ENCODE measurements around the gene SCARF1.

The SCARF1 gene

GRCh38 chr17:1647802-1648171, 2.3 kb upstream of the SCARF1 start:
- DNase-seq: no peak

DNA sequence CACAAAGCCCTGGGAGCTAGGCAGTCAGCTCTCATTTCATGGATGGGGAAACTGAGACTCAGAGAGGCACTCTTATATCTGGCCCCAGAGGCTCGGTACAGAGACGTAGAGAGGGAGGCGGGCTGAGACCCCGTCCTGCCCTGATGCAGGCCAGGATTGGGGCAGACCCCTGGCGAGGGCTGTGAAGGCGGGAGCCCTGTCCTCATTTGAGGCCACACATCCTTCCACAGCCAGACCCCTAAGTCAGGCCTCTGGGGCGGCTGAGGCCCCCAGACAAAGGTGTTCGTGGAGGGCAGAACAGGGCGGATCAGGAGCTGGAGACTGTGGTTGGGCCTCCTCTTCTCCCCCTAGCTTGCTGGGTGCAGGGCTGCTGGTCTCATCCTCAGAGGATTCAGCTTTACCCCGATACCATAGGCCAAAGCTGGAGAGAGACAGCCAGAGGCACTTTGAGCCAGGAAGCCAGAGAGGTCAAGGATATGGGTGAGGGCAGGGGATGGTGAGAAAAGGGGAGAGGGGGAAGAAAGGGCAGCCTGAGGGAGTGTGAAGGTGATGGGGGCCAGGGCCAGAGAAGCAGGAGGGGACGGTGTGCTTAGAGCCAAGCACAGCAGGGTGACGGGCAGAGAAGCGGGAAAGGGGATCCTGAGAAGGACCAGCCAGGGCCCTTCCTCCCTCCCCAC, 805 bp upstream of the SCARF1 start:
- no peak for DNase-seq

DNA sequence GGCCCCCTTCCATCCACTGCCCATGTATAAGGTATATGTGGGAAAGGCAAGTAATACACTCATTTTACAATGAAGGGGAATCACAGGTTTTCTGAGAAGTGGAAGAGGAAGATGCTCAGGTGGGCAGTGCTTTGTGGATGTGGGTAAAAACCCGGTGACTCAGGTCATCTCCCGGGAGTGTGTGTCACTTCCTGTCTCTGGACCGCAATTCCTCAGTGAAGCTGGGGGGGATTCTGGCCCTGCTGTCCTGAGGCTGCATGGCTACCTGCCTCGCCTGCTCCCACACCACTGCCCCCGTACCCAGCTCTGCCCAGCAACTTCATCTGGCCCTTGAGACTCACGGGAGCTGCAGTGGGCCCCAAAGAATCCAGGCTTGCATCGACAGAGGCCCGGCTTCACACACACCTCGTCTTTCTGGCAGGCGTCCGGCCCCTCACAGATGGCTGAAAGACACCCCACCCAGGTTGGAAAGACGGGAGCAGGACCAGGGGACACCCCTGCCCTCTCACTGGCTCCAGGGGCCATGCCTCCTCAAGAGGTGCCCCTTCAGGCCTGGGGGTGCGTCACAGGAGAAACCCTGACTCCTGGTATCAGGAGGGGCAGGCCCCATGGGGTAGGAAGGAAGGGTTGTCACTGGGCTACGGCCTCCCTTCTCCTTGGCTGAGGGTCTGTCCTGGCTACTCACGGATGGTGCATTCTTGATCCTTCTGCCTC, 882 bp downstream of the SCARF1 start:
- DNase-seq: no peak

DNA sequence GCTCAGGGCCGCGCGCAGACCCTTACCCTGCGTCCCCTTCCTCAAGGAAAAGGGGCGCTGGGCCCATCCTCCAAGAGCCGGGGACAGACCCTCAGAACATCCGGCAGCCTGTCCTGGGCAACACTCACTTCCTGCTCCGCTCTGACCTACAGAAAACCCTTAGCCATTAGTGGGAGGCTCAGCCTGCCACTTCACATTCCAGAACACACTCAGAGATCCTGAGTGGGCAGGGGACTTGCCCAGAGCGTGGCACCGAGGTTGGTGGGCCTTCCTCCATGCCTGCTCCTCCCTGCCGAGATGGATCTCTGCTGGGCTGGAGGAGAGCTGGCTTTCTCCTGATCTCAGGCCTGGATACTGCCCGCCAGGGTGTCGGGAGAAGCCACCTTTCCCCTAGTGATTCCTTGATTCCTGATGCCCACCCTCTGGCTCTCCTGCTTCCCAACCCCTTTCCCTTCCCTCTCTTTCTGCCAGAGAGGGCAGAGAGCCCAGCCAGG, 1.5 kb downstream of the SCARF1 start:
- no peak for DNase-seq

DNA sequence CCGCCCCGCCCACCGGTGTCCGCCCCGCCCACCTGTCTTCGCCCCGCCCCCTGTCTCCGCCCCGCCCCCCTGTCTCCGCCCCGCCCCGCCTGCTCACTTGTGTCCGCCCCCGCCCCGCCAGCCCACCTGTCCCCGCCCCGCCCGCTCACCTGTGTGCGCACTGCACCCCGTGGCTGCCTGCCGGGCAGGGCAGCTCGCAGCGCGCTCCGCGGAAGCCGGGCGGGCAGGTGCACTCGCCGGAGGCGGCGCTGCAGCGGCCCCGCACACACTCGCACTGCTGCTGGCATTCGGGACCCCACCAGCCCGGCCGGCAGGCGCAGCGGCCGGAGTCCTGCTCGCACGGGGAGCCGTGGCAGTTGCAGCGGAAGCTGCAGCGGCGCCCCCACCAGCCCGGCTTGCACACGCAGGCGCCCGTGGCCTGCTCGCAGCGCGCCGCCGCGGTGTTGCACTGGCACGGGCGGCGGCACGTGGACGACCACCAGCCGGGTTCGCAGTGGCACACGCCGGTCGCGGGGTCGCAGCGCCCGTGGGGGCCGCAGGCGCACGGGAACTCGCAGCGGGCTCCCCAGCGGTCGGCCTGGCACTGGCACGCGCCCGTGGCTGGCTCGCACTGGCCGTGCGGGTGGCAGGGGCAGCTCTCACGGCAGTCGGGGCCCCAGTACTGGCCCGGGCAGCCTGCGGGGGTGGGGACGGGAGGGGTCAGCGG, 2.1 kb downstream of the SCARF1 start:
- DNase-seq: peak; percentile 64

DNA sequence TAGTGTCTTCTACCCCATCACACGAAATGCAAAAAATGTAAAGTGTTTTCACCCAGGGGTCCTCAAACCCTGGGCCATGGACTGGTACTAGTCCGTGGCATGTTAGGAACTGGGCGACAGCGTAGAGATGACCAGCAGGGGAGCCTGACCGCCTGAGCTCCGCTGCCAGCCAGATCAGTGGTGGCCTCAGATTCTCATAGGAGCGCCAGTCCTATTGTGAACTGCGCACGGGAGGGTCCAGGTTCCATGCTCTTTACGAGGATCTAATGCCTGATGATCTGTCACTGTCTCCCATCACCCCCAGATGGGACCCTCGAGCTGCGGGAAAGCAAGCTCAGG, 4.5 kb downstream of the SCARF1 start:
- DNase-seq: no peak

DNA sequence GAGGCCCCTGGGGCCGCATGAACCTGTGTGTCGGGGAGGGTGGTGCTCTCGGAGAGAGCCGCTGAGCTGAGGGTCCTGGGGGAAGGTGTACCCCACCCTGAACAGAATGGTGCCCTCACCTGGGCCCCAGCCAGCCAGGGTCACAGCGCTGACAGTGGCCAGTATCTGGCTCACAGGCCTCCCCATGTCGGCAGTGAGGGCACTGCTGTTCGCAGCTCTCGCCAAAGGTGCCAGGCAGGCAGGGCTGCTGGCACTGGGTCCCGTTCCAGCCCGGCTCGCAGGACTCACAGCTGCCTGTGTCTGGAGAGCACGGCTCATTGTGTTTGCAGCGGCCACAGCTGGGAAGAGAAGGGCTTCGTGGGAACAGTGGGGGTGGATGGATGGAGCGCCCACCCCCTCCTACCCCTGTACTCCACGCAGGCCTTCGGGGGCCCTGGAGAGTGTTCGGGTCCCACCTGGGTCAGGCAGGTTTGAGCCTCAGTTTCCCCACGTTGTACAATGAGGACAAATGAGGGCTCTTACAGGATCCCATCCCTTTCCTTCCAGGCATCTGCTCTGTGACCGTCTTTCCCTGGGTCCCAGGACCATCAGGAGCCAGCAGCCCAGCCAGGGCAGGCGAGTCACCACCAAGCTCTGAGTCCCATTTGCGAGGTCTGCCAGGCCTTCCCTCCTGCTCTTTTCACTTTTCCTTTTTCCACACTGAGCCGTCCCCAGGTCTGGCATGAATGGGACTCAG, 5.0 kb downstream of the SCARF1 start:
- DNase-seq: no peak

DNA sequence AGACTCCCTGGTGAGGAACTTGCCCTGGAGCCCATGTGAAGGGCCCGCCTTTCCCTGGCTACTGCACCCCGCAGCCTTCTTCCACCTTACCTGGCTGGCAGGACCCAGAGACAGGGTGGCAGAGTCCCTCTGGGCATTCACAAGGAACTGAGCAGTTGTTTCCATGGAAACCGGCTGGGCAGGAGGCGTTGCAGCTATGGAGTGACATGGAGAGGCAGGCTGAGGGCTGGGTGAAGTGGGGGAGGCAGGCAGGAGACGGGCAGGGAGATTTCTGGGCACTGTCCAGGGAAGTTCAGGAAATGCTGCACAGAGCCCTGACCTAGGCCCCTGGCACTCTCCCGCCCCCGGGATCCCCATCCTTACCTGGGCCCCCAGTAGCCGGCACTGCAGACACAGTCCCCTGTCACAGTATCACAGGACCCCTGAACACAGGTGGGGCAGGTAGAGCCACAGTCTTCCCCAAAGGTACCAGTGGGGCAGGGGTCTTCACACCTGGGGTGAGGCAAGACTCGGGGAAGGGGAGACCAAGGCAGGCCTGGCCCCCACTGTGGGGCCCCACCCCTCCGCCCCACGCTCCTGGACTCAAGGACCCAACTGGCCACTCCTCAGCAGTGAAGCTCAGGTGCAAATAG, 5.9 kb downstream of the SCARF1 start:
- DNase-seq: peak; percentile 54

GRCh38 chr17:1638624-1639300, 6.8 kb downstream of the SCARF1 start:
- DNase-seq: no peak

DNA sequence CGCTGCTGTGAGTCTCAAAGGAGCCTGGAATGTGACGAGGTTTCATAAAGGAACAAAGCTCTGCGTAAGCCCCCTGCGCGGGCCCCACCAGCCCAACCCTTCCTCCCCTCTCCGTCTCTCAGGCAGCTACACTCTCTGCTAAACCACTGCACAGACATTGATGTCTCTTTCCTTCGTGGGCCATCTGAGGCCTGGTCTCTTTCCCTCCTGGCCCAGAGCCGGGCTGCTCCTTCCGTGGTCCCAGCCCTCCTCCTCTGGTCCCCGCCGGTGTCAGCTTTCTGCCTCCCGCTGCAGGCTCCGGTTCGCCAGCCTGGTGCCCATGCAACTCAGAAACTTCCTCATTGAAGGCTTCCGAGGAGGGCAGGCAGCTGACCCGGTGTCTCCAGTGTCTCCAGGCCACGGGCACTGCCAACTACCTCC, 7.4 kb downstream of the SCARF1 start:
- DNase-seq: no peak

- no peak for DNase-seq
These were observed 8.7 kb downstream of the SCARF1 start for GRCh38 chr17:1636732-1637285.

DNA sequence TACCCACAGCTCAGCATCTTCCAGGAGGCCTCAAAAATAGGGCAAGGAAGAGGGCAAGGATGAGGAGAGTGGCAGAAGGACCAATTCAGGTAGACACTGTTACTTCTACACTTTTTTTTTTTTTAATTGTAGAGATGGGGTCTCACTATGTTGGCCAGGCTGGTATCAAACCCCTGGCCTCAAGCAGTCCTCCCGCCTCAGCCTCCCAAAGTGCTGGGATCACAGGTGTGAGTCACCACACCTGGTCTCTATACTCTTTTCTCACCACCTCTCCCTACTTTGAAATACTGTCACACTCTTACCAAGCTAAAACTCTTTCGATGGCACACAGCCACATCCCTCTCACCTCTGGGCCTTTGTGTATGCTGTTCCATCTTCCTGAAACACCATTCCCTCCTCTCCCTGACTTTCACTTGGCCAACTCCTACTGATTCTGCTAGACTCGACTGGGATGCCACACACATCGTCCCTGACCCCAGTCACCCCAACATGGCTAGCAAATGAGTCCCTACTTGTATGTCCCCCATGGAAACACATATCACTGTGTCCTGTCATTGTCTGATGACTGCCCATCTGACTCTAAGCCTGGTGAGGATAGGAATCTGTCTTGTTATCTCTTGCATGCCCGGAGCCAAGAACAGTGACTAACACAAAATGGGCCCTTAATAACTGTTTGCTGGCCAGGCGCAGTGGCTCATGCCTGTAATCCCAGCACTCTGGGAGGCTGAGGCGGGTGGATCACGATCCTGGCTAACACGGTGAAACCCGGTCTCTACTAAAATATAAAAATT, 9.7 kb downstream of the SCARF1 start:
- DNase-seq: no peak

DNA sequence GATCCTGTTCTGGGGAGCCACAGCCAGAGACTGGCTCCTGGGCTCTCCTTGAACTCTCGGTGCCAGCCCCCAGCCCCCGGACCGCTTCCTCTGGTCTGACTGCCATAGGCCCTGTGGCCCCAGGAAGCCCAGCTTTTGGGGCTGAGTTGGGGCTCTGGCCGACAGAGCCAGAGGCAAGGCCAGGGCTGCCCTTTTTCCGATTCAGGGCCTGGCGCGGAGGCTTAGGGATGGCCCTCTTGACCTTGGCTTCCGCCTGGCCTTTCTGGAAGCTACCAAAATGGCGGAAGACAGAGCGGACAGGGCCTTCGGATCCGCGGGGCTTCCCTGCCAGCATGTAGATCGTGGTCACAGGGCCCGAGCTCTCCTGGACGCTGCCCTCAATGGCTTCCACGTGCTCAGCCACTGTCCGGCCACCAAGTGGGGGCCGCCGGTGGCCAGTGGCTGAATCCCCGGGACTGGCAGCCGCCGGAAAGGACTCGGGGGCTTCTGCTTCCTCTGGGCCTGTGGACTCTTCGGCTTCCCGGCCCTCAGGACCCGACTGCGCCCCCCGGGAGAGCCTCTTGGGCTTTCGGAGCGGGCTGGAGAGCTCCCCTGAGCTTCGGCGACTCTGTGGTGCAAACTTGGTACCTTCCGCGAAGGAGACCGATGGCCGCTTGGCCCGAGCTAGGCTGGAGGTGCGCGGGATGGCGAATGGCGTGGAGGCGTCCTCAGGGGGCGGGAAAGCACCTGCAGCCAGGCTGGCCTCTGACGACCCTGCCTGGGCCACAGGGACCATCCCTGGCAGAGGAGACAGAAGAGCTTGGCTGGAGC, 10.5 kb downstream of the SCARF1 start:
- DNase-seq: no peak

DNA sequence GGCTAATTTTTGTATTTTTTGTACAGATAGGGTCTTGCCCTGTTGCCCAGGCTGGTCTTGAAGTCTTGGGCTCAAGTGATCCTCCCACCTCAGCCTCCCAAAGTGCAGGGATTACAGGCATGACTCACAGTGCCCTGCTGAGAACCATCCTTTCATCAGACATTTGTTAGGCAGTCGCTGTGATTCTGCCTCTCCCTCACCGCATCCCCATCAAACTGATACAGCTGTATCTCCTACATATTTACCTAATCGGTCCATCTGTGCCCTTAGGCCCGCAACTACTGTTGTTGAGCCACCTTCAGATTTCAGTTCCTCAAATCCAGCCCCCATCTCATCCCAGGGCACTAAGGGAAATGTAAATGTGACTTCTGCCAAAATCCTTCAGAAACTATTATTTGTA, 14.9 kb downstream of the SCARF1 start:
- no peak for DNase-seq

DNA sequence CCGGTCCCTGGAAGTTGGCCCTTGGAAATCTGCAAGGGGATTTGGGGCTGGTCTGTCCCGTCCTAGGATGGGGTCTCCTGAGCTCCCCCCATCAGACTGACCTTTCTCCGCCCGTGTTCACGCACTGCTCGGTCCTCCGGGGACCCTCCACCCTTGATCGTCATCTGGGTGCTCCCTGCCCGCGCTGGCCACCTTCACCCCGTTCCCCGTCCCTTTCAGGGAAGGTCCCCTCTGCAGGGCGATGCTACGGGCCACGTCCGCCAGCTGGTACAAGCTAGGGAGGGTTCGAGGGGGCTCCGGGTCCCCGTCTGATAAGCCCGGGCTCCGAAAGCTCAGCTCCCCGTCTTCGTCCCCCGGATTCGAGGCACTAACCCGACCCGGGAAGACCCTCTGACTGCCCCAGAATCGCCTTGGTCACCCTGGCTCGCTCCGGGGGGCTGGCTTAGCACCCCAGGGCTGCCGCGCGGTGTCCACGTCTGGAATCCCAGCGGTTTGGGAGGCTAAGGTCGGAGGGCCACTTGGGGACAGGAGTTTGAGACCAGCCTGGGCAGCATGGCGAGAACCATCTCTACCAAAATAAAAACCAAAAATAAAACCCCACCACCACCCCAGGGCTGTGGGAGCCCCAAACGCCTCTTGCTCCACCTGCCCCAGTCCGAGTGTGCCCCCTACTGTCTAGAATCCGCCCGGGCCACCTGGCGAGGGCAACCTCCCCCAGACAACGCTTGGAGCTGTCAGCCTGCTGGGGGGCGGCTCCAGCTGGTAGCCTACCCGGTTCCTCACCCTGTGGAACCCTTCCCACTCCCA, 15.8 kb downstream of the SCARF1 start:
- peak; percentile 56 for DNase-seq

- DNase-seq: peak; percentile 91
These were observed 16.6 kb downstream of the SCARF1 start for GRCh38 chr17:1628856-1629503.

DNA sequence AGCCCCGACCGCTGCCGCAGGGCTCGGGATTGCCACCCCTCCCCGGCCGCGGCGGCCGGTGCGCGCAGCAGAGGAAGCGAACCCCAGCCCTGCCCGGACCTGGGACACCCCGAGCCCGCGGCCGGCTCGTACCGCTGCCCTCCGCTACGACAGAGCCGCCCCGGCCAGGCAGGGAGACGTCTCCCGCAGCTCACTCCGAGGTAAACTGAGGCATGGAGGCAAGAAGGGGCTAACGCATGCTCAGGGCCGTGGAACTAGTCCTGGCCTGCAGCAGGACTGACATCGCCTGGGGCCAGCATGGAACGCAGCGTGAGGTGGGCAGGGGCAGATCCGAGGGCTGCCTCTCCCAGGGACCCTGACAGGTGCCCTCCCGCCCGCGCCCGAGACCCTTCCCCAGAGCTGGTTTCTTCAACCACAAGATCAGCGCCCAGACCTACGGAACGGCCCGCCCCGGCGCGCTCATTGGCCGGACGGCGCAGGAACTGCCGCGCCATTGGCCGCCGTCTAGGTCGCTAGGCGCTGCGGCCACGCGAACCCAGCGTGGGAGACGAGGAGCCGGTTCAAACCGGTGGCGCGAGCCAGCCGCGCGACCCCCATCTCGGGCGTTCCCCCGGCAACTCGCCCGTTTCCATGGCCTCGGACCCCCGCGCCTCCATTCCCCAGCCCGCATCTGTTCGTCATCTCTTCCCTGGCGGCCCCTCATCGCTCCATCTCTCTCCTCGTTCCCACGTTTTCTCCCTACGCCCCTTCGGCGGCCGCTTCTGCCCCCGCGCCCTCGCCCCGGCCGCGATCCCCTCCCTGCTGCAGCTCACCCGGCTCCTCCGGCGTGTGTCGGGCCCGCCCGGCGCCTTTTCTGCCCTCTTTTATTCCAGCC, 17.3 kb downstream of the SCARF1 start, which contains the start of gene SLC43A2:
TSS of gene SLC43A2 (minus strand) at position 853 of the 874 bp plus-strand sequence. CDS start 960 bp downstream, outside the sequence.
- DNase-seq: peak; percentile 72
